Activated CD8-positive, alpha-beta memory T cell treated with anti-CD3 and anti-CD28 coated beads, Interleukin-2, amount 50 U/mL, for 4 hours (primary cell): ENCODE results near the gene UBA1.
A peak's percentile ranks its signal among the peaks of the same experiment; 100 is the strongest.

Experiments used
- DNase-seq: peaks from one replicate; pipeline ENCODE4 v3.0.0-alpha.2; 2020

The UBA1 gene

GRCh38 chrX:47190445-47191269, 3.0 kb upstream of the UBA1 start:
- peak; percentile 79 for DNase-seq

GRCh38 chrX:47191331-47191730, 2.3 kb upstream of the UBA1 start:
- peak; percentile 55 for DNase-seq

- DNase-seq: no peak
Measured at GRCh38 chrX:47191806-47192401, 1.7 kb upstream of the UBA1 start.

- no peak for DNase-seq
Measured at GRCh38 chrX:47194194-47194787, 662 bp downstream of the UBA1 start.

GRCh38 chrX:47196098-47196497, 2.5 kb downstream of the UBA1 start:
- no peak for DNase-seq

GRCh38 chrX:47197526-47197925, 3.9 kb downstream of the UBA1 start:
- no peak for DNase-seq

GRCh38 chrX:47198026-47198686, 4.5 kb downstream of the UBA1 start:
- no peak for DNase-seq

GRCh38 chrX:47198687-47199080, 5.1 kb downstream of the UBA1 start:
- DNase-seq: no peak

- DNase-seq: no peak
Measured at GRCh38 chrX:47199286-47199685, 5.7 kb downstream of the UBA1 start.

- DNase-seq: no peak
Measured at GRCh38 chrX:47200385-47201150, 6.9 kb downstream of the UBA1 start.

GRCh38 chrX:47201345-47201944, 7.8 kb downstream of the UBA1 start:
- no peak for DNase-seq

- DNase-seq: no peak
Measured at GRCh38 chrX:47202316-47202715, 8.7 kb downstream of the UBA1 start.

- DNase-seq: no peak
Measured at GRCh38 chrX:47202877-47203276, 9.2 kb downstream of the UBA1 start.

- no peak for DNase-seq
Measured at GRCh38 chrX:47204970-47205369, 11.3 kb downstream of the UBA1 start.

- DNase-seq: no peak
Measured at GRCh38 chrX:47206316-47206715, 12.7 kb downstream of the UBA1 start.

- no peak for DNase-seq
Measured at GRCh38 chrX:47208108-47208507, 14.5 kb downstream of the UBA1 start.

GRCh38 chrX:47209508-47210238, 16.0 kb downstream of the UBA1 start:
- no peak for DNase-seq

GRCh38 chrX:47210661-47211425, 17.2 kb downstream of the UBA1 start:
- no peak for DNase-seq

- no peak for DNase-seq
Measured at GRCh38 chrX:47212381-47213293, 19.0 kb downstream of the UBA1 start.
